COLO829 (cell line): ENCODE results near the gene LRRC27.
"Not testable (repeated sequence)": the region's sequence is repeated elsewhere in the genome, so short reads cannot be mapped to it uniquely, and the experiment has no call there.

Experiments used
- DNase-seq: peaks from one replicate; pipeline ENCODE4 v3.0.0; 2012; ENCODE audit warnings: low spot score

LRRC27 gene

GRCh38 chr10:132314881-132315280 lies 17.1 kb upstream of the LRRC27 start:
- not testable (repeated sequence) for DNase-seq

DNA sequence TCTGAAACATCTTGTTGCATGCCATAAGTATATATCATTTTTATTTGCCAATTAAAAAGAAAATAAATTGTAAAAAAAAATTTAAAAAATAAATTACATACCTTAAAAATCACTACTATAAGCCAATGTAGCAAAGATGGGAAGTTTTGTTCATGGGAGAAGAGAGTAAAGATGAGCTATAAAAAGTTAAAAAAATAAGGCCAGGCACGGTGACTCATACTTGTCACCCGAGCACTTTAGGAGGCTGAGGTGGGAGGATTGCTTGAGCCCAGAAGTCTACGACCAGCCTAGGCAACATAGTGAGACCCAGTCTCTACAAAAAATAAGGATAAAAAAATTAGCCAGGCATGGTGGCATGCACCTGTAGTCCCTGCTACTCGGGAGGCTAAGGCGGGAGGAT lies 15.9 kb upstream of the LRRC27 start:
- DNase-seq: no peak

DNA sequence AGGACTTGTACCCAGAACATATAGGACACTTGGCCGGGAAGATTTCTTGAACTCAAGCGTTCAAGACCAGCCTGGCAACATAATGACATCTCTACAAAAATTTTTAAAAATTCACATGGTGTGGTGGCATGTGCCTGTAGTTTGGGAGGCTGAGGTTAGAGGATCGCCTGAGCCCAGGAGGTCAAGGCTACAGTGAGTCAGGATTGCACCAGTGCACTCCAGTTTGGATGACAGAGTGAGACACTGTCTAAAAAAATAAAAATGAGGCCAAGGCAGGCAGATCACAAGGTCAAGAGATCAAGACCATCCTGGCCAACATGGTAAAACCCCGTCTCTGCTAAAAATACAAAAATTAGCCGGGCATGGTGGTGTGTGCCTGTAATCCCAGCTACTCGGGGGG lies 14.5 kb upstream of the LRRC27 start:
- not testable (repeated sequence) for DNase-seq

DNA sequence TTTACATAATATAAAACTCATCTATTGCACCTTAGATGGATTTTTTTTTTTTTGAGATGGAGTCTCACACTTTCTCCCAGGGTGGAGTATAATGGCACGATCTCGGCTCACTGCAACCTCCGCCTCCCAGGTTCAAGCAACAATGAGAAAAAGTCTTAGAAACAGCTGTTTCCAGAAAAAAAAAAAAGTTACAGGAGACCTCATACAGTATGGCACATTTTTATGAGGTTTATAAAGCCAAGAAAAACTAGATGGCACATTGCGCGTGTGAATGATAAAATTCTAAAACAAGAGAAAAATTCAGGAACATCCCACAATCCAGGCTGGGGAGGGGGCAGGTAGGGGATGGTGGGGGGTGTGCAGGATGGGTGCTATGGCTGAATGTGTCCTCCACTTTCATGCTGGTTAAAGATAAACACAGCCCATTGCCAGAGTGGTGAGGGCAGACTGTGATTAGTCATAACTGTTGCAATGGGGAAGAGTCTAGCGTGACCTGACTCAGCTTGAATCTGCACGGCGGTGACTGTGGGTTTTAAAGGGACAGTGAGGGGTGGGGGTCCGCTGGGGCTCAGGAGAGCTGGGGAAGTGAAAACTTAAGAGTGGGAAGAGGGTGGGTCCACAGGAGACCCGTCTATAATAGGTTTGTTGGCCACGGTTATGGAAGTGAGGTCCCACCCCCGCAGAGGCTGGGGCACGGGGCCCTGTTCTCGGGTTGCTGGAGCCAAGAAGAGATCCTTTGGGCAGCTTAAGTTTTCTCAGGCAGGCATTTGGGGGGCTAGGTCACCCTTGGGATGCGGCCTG lies 11.9 kb upstream of the LRRC27 start:
- DNase-seq: peak; percentile 22

GRCh38 chr10:132320654-132321469 lies 11.1 kb upstream of the LRRC27 start:
- DNase-seq: no peak

DNA sequence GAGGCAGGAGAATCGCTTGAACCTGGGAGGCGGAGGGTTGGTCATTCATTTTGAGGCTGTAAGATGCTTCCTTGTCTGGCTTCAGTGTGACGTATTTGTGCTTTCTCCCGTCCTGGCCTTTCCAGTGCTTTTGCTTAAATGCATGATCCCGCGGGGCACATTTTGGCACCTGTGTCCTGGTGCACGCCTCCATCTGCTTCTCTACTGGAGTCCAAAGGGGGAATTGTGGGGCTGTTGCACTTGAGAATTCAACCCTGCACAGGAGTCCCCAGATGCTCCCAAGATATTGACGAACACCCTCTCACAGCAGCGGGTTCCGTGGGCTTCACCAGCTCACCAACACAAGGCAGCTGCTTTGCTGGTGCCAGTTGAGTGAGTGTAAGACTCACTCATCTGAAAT lies 10.3 kb upstream of the LRRC27 start:
- no peak for DNase-seq

DNA sequence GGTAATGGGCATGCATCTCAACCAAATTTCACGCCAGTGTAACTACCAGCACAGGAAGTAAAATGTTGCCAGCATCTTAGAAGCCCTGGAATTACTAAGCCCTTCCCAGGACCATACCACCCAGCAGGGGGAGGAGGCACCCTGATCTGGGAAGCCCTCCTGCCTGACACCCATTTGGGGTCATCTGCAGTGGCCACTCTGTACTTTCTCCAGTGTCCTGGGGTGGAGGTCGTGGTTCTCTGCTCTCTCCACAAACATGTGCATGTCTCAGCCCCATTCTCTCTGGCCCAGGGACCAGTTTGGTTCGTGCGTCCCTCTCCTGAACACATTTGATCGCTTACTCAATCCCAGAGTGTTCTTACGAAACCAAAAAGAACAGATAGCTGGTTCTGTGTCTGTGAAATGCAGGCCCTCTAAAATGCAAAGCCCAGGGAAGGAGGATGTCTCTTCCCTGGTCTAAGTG lies 9.4 kb upstream of the LRRC27 start:
- no peak for DNase-seq

GRCh38 chr10:132324186-132324585 lies 7.8 kb upstream of the LRRC27 start:
- no peak for DNase-seq

DNA sequence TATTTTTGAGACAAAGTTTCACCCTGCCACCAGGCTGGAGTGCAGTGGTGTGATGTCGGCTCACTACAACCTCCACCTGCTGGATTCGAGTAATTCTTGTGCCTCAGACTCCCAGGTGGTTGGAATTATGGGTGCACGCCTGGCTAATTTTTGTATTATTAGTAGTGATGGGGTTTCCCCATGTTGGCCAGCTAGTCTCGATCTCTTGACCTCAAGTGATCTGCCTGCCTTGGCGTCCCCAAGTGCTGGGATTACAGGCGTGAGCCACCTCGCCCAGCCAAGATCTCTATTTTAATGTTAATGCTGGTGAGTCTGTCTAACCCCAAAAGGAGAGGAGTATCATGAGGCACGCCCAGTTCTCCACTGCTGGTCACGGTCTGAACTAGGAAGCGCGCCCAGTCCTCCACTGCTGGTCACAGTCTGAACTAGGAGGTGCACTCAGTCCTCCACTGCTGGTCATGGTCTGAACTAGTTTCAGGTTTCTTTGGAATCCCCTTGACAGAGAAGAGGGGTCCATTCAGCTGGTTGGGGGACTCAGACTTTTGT lies 5.6 kb upstream of the LRRC27 start:
- DNase-seq: no peak

DNA sequence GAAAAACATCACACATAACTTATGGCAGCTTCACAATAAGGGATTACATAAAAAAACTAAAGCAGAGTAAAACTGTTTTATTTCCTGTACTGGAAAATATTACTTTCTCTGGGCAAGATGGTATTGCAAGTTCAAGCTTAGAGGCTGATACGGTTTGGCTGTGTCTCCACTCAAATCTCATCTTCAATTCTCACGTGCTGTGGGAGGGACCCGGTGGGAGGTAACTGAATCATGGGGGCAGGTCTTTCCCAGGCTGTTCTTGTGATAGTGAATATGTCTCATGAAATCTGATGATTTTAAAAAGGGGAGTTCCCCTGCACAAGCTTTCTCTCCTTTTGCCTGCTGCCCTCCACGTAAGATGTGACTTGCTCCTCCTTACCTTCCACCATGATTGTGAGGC lies 5.1 kb upstream of the LRRC27 start:
- no peak for DNase-seq

DNA sequence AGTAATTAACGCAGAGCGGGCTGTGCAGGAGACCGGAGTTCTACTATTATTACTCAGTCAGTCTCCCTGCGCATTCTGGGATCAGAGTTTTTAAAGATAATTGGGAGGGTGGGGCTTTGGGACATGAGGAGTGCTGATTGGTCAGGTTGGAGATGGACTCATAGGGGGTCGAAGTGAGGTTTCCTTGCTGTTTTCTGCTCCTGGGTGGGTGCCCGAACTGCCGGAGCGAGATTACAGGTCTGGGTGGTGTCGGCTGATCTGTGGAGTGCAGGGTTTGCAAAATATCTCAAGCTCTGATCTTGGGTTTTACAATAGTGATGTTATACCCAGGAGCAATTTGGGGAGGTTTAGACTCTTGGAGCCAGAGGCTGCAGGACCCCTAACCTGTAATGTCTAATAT lies 3.9 kb upstream of the LRRC27 start:
- no peak for DNase-seq

DNA sequence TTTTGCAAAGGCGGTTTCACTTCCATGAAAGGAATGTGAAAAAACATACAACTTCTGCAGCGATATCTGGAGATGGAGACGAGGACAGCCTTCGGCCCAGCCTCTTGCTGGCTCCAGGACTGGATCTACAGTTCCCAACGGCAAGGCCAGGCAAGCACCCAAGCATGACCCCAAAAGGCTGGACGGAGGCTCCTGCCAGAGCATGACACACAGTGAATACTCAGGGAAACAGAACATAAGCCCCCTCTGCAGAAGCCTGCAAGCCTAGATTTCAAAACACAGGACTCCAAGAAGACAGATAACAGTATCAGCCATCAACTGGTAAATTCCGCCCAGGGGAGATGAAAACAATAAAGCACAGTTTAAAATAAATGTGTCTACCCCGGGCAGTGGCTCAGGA lies 3.3 kb upstream of the LRRC27 start:
- no peak for DNase-seq

DNA sequence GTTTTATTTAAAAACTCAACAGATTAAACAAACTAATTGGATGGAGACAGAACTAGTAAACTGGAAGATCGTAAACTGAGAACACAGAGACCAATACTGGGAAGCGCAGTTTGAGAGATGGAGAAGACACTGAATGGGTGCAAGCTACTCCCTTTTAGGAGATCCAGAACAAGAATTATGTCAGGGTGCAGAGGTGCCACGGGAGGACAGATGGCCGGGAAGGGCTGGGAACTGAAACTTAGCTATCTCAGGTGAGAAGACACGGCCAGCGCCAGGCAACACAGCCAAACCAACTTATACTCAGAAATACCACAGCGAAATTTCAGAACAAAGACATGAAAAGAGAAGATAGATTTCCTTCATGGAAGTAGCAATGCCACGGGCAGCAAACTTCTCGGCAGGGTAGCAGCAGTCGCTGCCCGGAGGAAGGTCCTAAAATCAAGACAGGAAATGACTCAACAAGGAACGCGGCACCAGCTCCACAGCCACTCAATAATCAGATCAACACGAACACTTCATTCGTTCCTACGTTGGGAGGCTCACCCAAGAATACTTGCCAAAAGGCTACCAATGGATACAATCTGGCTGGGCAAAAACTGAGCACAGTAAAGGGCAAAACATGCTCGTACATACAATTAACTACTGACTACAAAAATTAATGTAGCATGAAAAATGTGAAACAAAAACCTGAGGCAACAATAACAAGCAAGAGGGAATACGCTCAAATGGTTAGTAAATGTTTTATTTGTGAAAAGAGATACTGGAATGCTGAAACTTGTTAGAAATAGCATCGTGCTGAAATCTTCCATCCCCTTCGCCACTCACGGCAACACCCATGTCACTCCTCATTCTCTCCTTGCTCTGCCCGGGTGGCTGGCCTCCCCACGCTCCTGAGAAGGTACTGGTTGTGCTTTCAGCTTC lies 2.2 kb upstream of the LRRC27 start:
- DNase-seq: peak; percentile 40

- no peak for DNase-seq
Measured at GRCh38 chr10:132330486-132330833, 1.5 kb upstream of the LRRC27 start.

DNA sequence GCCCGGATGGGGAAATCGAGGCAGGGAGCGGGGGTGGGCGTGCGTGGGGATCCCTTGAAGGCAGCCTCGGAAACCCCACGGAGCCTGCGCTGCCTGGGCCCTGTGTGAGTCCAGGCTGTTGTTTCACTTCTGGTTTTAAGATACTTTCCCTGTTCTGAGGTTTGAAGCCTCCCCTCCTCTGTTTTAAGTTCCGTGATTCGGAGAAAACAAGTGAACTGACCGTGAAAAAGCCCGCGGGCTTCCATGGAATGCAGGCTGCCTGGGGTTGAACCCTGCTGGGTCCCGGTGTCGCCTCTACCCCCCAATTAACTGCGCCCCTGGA lies 401 bp downstream of the LRRC27 start:
- no peak for DNase-seq

DNA sequence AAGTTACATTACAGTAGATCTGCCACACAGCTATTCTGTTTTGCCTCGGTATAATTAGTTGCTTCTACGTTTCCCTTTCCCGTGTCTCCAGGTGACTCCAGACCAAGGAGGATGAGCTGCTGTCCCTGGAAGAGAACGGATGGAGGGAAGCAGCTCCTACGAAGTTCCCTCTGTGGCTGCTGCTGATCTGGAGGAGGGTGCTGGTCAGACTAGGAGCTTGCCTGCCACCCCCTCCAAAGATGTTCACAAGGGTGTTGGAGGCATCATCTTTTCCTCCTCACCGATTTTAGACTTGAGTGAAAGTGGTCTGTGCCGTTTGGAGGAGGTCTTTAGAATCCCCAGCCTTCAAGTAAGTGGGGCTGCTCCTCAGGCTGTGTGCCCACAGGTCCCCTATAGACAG lies 1.4 kb downstream of the LRRC27 start:
- DNase-seq: no peak

DNA sequence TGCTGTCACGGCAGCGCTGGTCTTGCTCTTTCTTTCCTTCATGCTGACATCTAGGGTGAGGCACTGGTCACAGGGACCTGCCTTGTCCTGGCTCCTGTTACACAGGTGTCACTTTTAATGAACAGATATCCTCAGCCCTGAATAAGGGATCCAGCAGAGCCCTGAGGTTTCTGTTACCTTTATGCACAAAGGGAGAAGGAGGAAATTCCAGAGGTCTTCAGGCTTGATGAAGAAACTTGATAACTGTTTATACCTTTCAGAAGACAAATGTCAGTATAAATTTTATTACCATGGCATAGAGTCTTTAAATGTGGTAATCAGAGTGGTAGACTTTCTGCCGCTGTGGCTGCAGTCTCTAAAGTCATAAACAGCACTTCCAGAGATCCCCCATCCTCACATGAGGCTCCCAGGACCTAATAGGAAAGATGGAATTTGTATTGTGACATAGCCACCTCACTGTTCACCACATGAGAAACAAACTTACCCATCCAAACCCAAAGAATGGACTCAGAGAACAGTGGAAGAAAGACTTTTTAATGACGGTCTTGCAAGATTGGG lies 2.7 kb downstream of the LRRC27 start:
- no peak for DNase-seq

- DNase-seq: no peak
Measured at GRCh38 chr10:132335189-132336063, 3.4 kb downstream of the LRRC27 start.

- no peak for DNase-seq
Measured at GRCh38 chr10:132336064-132336746, 4.2 kb downstream of the LRRC27 start.

GRCh38 chr10:132336919-132337407 lies 5.0 kb downstream of the LRRC27 start:
- DNase-seq: no peak
